ENCODE data around the gene AMBP.
A peak's percentile ranks its signal among the peaks of the same experiment; 100 is the strongest.

AMBP gene

GRCh38 chr9:114112778-114113584 lies 34.9 kb upstream of the AMBP start:
- no peak for DNase-seq (ENCODE audit: low read depth in 2 of 2, low spot score in 1 of 2)

GRCh38 chr9:114112325-114112724 lies 34.2 kb upstream of the AMBP start:
- no peak for DNase-seq (ENCODE audit: low read depth in 2 of 2, low spot score in 1 of 2)

- no peak for DNase-seq (ENCODE audit: low read depth in 2 of 2, low spot score in 1 of 2)
Observed at GRCh38 chr9:114110180-114110579, 32.1 kb upstream of the AMBP start.

GRCh38 chr9:114109124-114109523 lies 31.0 kb upstream of the AMBP start:
- no peak for DNase-seq (ENCODE audit: low read depth in 2 of 2, low spot score in 1 of 2)

- peak in 1 of 2 donors; percentile 6 for DNase-seq (ENCODE audit: low read depth in 2 of 2, low spot score in 1 of 2)
Observed at GRCh38 chr9:114108016-114108833, 30.1 kb upstream of the AMBP start.

GRCh38 chr9:114107286-114108001 lies 29.3 kb upstream of the AMBP start:
- no peak for DNase-seq (ENCODE audit: low read depth in 2 of 2, low spot score in 1 of 2)

GRCh38 chr9:114105236-114105635 lies 27.1 kb upstream of the AMBP start:
- no peak for DNase-seq (ENCODE audit: low read depth in 2 of 2, low spot score in 1 of 2)

GRCh38 chr9:114102484-114102883 lies 24.4 kb upstream of the AMBP start:
- no peak for DNase-seq (ENCODE audit: low read depth in 2 of 2, low spot score in 1 of 2)

GRCh38 chr9:114100536-114100935 lies 22.4 kb upstream of the AMBP start:
- DNase-seq (ENCODE audit: low read depth in 2 of 2, low spot score in 1 of 2), result no peak

- DNase-seq (ENCODE audit: low read depth in 2 of 2, low spot score in 1 of 2), result no peak
Observed at GRCh38 chr9:114099669-114100270, 21.7 kb upstream of the AMBP start.

GRCh38 chr9:114098936-114099668 lies 21.0 kb upstream of the AMBP start, which contains the start of gene KIF12:
Gene KIF12 (minus strand): TSS chr9:114099292. CDS start chr9:114099276, 16 bp downstream.
- no peak for DNase-seq (ENCODE audit: low read depth in 2 of 2, low spot score in 1 of 2)

GRCh38 chr9:114098021-114098935 lies 20.2 kb upstream of the AMBP start:
- no peak for DNase-seq (ENCODE audit: low read depth in 2 of 2, low spot score in 1 of 2)

GRCh38 chr9:114097613-114098020 lies 19.5 kb upstream of the AMBP start:
- DNase-seq (ENCODE audit: low read depth in 2 of 2, low spot score in 1 of 2), result no peak

- no peak for DNase-seq (ENCODE audit: low read depth in 2 of 2, low spot score in 1 of 2)
Observed at GRCh38 chr9:114096866-114097612, 18.9 kb upstream of the AMBP start.

GRCh38 chr9:114096041-114096511 lies 18.0 kb upstream of the AMBP start:
- DNase-seq (ENCODE audit: low read depth in 2 of 2, low spot score in 1 of 2), result no peak

- DNase-seq (ENCODE audit: low read depth in 2 of 2, low spot score in 1 of 2), result no peak
Observed at GRCh38 chr9:114094971-114095370, 16.9 kb upstream of the AMBP start.

GRCh38 chr9:114093761-114094505 lies 15.8 kb upstream of the AMBP start:
- DNase-seq (ENCODE audit: low read depth in 2 of 2, low spot score in 1 of 2), result no peak

GRCh38 chr9:114093031-114093471 lies 15.0 kb upstream of the AMBP start:
- no peak for DNase-seq (ENCODE audit: low read depth in 2 of 2, low spot score in 1 of 2)

Measured in stimulated activated CD8-positive, alpha-beta memory T cell treated with anti-CD3 and anti-CD28 coated beads, Interleukin-4, amount 100 ng/mL, for 1 hour (primary cell).